Right lobe of liver (tissue), 4 donors: ENCODE results near the gene GALR1.

ENCODE experiments used
- CTCF ChIP-seq, 4 donors: fragments of 200-600 bp in 3 of 4; fragments of 450-650 bp in 1 of 4; IDR thresholded peaks; one replicate each; pipeline versions ENCODE4 v1.5.1 to v1.8.0; 2016 to 2022; ENCODE audit warnings: antibody characterized with exemption in 4 of 4, mild to moderate bottlenecking in 2 of 4
- POLR2A ChIP-seq: fragments of 450-650 bp; IDR thresholded peaks from one replicate; pipeline ENCODE4 v1.6.1; 2017; ENCODE audit warnings: antibody characterized with exemption, mild to moderate bottlenecking
- donor health status: DM: no; HTN: no; CAD: no.
- donor health status: DM: no; HTN: no; CAD: no.
- donor health status: DM: no; HTN: yes; CAD: no.

GRCh38 chr18:77321823-77322805, 72.5 kb downstream of the GALR1 start:
- TF ChIP-seq CTCF (IDR thresholded peaks at IDR 0.05) (no peak), POLR2A (no peak)
